NOMO-1 treated with dmso at 0.1 percent for 144 hours (cell line): ENCODE measurements around the gene CXorf66.
A peak's percentile ranks its signal among the peaks of the same experiment; 100 is the strongest.
"Not testable (repeated sequence)": the region's sequence is repeated elsewhere in the genome, so short reads cannot be mapped to it uniquely, and the experiment has no call there.

Experiments used
- DNase-seq: peaks from one replicate; lab custom pipeline; 2025; ENCODE audit not compliant: unreplicated experiment; lab: John Stamatoyannopoulos, UW

Gene CXorf66, protein sequence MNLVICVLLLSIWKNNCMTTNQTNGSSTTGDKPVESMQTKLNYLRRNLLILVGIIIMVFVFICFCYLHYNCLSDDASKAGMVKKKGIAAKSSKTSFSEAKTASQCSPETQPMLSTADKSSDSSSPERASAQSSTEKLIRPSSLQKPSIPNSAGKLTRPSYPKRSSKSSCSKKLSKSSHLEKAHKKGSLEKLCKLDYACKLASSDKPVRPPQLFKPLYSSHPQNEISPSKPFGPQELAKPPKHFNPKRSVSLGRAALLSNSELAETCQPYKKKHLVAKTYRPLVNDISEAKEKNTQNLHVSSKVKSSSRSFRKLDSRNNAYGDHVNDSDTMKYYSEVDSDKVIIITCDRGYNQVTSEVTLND

DNA sequence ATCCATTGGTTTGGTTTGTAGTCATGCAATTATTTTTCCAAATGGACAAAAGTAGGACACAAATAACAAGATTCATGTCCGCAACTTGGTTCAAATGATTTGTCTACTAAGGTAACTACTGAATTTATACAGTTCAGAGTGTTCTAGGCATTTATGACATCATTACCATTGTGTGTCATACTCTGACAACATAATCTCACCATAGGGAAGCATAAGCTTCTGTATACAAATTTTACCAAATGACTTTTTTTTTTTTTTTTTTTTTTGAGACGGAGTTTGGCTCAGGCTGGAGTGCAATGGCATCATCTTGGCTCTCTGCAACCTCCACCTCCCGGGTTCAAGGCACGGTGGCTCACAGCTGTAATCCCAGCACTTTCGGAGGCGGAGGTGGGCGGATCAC, at the start of gene CXorf66:
CXorf66 (minus strand) TSS at position 101 of the 400 bp plus-strand sequence; CDS start at position 76, 25 bp downstream.
- no peak for DNase-seq

DNA sequence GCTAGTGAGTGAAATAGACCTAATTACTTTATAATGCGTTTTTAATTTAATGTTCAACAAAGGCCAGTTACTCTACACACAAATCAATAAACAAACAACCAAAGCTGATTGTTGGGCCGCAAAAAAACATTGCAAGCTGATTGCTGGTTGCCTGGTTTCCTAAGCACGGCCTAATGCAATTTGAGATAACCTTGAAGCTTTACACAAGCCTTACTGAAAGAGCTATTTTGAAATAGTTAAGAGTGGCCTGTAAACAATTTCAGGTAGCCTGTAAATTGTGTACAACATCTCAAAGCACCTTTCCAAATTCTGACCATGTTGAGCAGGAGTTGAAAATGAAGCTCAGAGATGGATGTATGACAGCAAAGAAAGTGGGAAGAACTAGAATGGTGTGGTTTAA, 17.5 kb upstream of the CXorf66 start:
- no peak for DNase-seq

DNA sequence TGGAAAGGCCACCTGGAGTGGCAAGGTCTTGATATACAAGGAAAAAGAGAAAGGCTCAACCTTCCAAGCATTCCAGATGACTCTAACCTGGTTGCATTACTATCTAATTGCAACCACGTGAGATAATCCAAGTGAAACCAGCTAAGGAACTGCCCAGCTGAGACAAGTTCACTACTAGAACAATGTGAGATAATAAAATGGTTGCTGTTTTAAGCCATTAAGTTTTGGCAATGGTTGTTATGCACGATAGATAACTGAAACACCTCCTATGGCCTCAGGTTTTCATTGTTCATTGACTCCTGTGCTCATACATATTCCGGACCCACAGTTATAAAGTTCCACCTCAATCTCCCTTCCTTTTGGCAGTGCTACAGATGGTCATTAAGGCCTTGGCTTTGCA, 9.2 kb upstream of the CXorf66 start:
- no peak for DNase-seq

DNA sequence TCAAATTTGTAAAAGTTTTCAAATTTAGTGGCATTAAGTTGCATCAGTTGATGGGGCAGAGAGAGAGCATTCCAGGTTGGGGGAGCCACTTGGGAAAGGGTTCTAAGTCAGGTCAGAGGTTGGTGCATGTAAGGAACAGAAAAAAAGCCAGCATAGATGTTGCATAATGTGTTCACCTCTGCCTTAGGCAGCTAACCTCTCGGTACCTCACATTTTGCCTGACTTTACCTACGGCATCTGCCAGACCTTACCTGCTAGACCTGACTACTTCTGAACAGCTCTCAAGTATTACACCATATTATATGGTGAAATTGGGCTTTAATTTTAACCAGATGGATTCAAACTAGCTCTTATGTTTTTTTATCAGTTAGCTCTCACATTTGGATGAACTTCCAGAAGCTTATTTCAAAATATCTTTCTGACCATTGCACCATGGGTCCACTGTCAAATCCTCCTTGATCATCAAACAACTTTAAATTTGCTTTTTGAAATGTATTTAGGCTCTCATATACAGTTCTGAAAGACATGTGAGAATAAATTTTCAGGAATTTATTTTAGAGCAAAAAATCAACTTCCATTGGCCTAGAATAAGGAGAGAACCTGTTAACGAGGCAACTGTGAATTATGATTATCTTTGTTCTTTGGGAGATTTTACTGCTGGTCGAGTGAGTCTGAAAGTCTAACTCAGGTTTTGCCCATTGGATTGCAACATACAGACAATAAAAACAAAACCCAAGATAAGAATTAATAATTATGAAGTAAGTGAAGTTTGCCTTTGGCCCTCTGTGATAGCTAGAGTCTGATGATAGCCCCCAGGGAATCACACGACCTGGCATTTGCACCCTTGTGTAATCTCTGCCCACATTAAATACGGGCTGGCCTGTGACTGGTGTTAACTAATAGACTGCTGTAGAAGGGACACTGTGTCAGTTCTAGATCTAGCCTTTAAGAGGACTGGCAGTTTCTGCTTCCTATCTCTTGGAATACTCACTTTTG, 7.6 kb upstream of the CXorf66 start:
- no peak for DNase-seq

DNA sequence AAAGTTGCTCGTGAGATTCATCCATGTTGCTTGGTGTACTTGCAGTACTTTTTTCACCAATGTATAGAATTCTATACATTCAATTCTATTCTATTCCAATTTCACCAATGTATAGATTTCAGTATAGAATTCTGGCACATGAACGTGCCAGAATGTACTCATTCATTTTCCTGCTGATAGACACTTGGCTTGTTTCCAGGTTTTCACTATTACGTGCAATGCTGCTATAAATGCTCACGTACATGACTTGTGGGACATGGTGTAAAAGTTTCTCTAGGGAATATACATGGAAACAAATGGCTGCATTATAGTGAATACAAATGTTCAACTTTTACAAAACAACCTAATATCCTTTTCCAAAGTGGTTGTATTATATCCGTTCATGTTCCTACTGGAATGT, 6.8 kb upstream of the CXorf66 start:
- DNase-seq = no peak

DNA sequence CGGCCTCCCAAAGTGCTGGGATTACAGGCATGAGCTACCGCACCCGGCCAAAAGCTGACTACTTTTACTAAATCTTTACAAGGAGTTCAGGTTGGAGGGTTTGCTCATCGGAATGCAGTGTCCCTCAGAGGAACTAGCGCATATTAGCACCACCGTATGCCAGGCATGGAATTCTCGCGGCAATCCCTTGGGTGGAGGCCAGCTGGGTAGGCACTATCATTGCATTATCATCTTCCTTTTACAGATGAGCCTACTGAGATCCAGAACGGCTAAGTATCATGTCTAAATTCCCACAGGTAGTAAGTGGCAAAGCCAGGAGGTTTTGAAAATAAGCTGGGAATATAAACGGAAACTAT, 6.1 kb upstream of the CXorf66 start:
- no peak for DNase-seq

DNA sequence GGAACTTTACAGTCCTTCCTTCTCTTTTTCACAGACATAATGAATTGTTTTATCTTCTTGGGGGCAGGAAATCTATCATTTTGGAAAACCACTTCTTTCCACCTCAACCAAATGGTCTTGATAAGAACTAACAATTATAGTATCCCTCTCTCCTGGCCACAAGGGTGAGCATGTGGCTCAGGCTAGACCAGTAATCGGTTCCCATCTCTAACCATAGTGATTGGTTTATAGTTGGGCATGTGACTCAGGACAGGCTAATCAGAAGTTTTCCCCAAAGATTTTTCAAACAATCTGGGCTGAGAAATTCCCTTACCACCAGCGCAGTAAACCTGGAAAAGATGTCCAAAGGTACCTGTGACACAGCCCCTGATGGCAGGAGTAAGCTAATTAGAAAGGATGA, 4.0 kb upstream of the CXorf66 start:
- DNase-seq = no peak

DNA sequence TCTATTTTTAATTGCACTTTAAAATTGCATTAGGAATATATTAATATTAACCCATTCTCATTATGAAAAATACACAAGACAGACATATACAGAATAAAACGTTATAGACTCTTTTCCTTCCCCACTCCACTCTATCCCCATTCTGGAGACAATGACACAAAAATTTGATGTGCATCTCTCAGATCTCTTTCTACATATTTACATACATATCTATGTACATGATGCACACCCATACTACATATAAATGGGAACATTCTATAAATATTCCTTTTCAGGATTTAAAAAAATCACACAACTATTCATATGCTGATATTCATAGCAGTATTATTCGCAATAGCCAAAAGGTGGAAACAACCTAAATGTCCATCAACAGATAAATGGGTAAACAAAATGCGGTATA, 2.4 kb upstream of the CXorf66 start:
- no peak for DNase-seq

DNA sequence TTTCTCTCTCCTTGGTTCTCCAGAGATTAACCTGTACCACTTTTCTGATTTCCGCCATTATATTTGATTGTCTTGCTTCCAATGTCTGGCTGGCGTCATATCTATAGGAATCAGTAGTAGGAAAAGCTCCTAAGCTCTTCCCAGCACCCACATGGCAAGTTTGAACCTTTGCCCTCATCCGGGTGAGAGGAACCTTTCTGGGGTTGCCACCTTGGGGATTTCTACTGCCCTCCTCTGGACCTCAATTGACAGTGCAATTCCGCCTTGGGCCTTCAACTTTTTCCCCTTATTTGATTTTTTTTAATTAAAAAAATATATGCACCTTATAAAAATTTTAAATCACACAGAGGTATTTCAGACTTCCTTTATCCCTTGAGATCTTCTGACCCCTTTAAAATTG, 2.0 kb upstream of the CXorf66 start:
- DNase-seq = no peak

DNA sequence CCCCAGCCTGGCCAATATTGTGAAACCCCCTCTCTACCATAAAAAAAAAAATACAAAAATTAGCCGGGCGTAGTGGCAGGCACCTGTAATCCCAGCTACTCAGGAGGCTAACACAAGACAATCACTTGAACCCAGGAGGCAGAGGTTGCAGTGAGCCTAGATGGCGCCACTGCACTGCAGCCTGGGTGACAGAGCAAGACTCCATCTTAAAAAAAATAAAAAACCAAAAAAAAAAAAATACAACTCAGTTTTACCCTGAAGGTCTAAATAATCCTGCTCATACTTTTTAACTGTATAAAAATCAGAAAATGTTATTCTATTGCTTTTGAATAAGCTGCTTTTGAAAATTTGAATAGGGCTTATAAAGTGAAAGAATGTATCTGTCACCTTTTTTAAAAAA, 838 bp upstream of the CXorf66 start:
- DNase-seq = not testable (repeated sequence)

DNA sequence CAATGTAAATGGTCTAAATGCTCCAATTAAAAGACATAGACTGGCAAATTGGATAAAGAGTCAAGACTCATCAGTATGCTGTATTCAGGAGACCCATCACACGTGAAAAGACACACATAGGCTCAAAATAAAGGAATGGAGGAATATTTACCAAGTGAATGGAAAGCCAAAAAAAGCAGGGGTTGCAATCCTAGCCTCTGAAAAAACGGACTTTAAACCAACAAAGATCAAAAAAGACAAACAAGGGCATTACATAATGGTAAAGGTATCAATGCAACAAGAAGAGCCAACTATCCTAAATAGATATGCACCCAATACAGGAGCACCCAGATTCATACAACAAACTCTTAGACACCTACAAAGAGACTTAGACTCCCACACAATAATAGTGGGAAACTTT, 4.2 kb downstream of the CXorf66 start:
- not testable (repeated sequence) for DNase-seq

DNA sequence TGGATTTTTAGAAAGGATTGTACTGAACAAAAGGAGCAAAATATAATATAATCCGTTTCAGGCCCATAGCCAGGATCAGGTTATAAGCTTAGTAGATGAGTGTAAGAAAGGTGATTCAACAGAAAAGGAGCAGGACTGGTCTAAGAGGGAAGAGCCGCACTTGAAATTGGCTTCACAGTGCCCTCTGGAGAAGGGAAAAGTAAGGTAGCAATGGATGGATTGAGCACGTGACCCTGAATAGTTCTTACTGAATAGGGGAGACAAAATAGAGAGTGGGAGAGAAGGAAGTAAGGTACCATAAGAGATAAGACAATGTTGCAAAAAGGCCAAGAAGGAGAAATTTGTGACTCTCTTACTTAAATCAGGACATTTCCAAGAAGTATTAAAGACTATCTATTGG, 15.6 kb downstream of the CXorf66 start:
- no peak for DNase-seq

DNA sequence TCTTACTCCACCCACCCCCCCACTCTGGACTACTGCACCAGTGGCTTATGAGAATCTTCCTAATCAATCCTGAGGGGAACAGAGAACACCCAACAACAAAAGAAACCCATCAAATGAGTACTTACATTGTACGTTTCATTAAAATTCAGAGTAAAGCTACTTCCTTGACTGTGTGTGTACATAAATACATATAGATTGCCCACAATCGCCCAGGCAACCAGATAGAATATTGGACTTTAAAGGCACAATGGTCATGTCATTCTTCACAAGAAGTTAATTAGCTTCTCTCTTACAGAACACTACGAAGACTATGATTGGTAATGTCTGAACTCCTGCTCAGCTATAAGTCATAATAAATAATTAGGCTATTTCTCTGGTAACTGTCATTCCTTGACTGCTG, 20.2 kb downstream of the CXorf66 start:
- no peak for DNase-seq

DNA sequence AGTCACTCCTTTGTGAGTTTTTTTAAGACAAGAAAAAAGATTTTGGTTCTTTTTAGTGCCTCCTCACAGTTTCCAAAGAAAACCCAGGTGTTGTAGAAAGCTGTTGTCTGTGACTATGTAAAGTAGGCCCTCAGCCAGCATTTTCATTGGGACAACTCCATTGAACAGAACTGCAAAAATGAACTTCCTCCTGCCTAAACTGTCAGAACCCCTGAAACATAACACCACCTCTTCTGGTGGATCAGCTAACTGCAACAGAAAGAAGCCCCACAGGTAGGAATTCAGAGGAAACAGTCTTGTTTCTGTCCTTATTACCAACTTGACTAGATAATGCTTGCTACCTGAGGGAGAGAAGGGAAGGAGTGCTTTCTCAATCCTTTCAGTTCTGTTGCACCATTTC, 29.1 kb downstream of the CXorf66 start:
- DNase-seq = no peak

DNA sequence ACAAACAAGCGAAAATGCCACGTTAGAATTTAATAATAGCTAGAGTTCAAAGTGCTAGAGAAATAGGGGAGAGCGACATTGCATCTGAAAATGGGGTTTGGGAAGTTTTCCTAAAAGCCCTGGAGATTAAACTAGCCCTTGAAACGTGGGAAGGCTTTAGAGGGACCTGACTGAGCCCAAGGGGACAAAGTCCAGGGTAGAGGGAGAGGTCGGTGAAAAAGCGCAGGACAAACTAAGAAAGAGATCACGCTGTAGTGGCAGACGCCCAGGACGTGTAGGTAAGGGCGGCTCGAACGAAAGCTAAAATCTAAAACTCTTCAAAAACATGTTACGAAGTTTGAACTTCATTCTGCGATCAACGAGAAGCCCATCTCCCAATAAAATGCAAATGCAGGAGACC, 31.4 kb downstream of the CXorf66 start:
- no peak for DNase-seq

DNA sequence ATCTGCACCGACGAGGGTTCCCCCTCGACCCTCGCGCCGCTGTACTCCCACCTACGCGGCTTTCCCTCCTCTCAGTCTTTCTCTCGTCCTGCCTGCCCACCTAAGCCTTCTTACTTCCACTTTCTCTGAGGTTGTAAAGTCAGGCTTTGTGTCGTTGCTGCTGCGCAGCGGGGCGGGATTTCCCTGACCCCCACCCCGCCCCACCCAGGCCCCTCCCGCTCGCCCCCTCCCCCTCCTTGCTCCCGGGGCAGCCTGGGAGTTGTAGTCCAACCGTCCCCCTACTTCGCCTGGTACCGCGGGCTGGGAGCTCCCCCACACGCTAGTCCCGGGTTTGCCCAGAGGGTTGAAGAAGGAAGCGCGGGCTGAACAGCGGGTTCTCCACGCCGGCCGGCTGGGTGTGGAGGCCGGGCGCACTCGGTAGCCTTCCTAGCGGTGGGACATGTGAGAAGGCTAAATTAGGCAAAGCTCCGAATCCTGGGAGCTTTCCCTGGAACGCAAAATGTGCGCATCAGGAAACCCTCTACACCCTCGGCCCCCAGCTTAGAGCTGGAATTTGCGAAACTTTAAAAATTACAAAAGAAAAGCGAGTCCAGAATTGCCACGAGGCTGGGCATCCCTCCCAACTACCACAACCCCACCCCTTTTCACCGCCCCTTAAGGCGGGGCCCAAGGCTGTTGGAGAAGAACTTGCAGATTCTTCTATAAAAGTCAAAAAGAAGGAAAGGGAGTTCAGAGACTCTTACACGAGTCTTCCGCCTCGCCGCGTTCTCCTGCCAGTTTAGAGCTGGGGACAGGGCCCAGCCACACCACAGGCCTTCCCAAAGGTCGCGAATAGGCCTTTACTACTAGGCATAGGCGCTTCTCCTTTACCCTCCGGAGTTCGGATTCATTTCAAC, 32.2 kb downstream of the CXorf66 start, which contains the start of gene ATP11C:
ATP11C (minus strand) TSS at position 153 of the 896 bp plus-strand sequence. CDS start 1,011 bp downstream, outside the sequence.
- peak; percentile 76 for DNase-seq

DNA sequence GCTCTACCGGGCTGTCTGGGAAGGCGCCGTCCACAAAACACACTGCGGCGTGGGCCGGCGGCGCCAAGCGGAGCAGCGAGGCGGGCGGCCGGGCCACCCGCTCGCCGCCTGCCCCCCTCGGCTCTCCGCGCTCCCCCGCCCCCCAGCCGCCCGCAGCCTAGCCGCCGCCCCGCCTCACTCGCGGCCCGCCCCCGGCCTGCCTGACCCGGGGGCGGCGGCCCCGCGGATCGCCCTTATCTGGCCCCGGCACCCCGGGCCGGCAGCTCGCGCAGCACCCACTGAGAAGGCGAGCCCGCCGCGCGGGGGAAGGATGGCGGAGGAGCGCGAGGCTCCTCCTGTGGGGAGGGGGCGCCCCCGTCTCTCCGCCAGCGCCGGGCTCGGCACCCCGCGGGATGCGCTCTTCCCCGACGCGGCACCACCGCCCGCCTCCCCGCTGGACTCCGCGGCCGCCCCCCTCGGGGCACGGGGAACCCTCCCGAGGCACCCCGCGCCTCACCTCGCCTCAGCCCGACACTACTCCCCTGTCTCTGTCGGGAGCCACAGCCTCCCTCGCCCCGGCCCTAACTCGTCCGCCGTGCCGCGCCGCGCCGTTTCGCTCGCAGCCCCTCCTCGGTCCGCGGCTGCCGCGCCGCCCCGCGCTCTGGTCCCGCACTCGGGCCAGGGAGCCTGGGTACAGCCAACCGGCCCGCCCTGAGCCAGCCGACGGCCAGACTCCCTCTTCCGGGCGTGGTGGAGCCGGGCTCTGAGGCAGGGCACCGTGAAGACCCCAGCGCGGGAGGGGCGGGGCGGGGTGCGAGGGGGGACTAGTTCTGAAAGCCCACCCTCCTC, 33.0 kb downstream of the CXorf66 start:
- DNase-seq = no peak

DNA sequence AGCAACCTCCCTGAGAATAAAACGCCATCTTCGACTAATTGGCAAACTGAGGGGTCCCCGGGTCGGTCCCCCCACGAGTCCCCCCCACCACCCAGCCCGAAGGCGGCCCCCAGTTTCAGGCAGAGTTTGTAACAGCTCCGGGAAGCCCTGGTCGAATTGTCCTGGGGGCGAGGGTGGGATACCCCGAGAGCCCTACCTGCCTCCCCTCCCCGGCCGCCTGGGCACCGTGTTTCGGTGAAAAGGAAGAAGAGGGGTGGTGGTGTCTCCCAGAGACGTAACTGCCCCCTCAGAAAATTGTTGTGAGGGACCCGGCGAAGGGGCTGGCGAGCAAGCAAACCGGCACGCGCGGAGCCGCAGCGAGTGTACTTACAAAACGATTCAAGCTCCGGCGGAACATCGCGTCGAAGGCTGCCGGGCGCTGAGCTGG, 33.7 kb downstream of the CXorf66 start:
- DNase-seq = no peak

DNA sequence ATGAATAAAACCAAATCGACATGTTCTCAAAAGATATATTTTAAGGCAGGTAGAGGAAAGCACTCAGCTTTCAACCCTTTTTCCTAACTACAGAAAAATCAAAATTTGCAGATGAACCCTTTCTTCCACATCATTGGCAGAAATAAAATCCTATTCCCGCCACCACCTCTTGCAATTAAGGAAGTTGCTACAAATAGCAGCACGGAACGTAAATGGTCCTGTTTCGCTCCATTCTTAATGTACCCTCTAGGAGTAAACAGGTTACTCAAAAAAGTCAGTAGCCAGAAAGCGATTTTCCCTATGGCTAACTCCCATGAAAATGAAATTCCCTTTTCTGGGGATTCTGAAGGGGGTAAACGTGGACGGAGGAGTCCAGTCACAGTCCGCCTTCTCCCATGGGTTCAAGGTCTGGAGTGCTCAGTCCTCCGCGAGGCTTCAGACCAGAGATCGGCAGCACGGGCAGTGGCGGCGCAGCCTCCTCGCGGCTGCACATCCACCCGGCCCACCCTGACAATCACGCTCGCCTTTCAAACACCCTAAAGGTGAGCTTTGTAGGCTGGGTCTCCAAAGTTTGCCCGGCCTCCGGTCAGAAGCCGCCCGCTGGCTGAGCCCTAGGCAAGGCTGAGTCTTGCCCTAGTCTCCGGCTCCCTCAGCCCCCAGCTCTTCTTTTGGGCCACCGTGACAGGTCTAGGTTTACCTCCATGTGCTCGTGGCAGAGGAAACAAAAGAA, 34.2 kb downstream of the CXorf66 start:
- DNase-seq = no peak
